Lung (tissue), 12 donors: ENCODE results near the gene NCAN. TPM values are rescaled to one million over a fixed set of nuclear protein-coding genes. Genes with fewer than 3 reads are reported as not detected.
A peak's percentile ranks its signal among the peaks of the same experiment; 100 is the strongest.

Experiments
- ATAC-seq: fragments of 200-7000 bp; cut with Tn5 transposase; one replicate; pipeline ENCODE4 v1.9.1; 2020; ENCODE audit warnings: moderate number of reproducible peaks; ENCODE audit not compliant: insufficient read depth, low FRiP score
- DNase-seq, 3 donors: peaks; one replicate each; pipeline ENCODE4 v3.0.0-alpha.2; 2013 to 2017
- H3K27ac ChIP-seq, 2 donors: one replicate each; pipeline ENCODE4 v1.5.1; 2013; ENCODE audit warnings: mild to moderate bottlenecking in 2 of 2, moderate library complexity in 2 of 2, control low read depth in 1 of 2, inconsistent platforms in 1 of 2, low read depth in 1 of 2, low read length in 1 of 2
- H3K27me3 ChIP-seq, 3 donors: one replicate each; pipeline ENCODE4 v1.5.1; 2013; ENCODE audit warnings: low read length in 2 of 3; ENCODE audit not compliant: control insufficient read depth in 3 of 3, insufficient read depth in 3 of 3
- H3K36me3 ChIP-seq, 4 donors: one replicate each; pipeline ENCODE4 v1.5.1; 2013; ENCODE audit warnings: low read length in 4 of 4, mild to moderate bottlenecking in 1 of 4, moderate library complexity in 1 of 4; ENCODE audit not compliant: control insufficient read depth in 4 of 4, insufficient read depth in 4 of 4
- H3K4me1 ChIP-seq, 5 donors: one replicate each; pipeline ENCODE4 v1.5.1; 2013; ENCODE audit warnings: low read length in 5 of 5, mild to moderate bottlenecking in 2 of 5, moderate library complexity in 1 of 5; ENCODE audit not compliant: control insufficient read depth in 5 of 5, insufficient read depth in 5 of 5
- H3K4me3 ChIP-seq: one replicate; pipeline ENCODE4 v1.5.1; 2013; ENCODE audit warnings: mild to moderate bottlenecking, control low read depth, moderate library complexity
- H3K9ac ChIP-seq, 2 donors: one replicate each; pipeline ENCODE4 v1.5.1; 2013; ENCODE audit warnings: low read length in 2 of 2, control low read depth in 1 of 2; ENCODE audit not compliant: insufficient read depth in 1 of 2
- H3K9me3 ChIP-seq, 4 donors: one replicate each; pipeline ENCODE4 v1.5.1; 2013; ENCODE audit warnings: low read length in 3 of 4, mild to moderate bottlenecking in 1 of 4, moderate library complexity in 1 of 4; ENCODE audit not compliant: control insufficient read depth in 4 of 4, insufficient read depth in 3 of 4
- CTCF ChIP-seq: IDR thresholded peaks from 2 replicates; pipeline ENCODE4 v1.5.1; 2012; ENCODE audit warnings: mild to moderate bottlenecking; ENCODE audit errors: control extremely low read depth, extremely low read depth
- WGBS, 2 donors: extraction: QIAGEN DNeasy Blood & Tissue Kit; methylation state at CpG; one replicate each; pipeline ENCODE4 v1.1.7; 2013; 5-methylcytosine and 5-hydroxymethylcytosine counted together
- polyA plus RNA-seq, 2 donors: library from polyadenylated mRNA; stranded (reverse); fragments of 200-250 nt; gene quantifications; one replicate each; pipeline ENCODE4 v1.2.1, GENCODE V29; 2013
- total RNA-seq, 2 donors: library from RNA; depleted of rRNA in 1 of 2; stranded (reverse); fragments of >200 nt in 1 of 2; gene quantifications; one replicate each; pipeline ENCODE4 v1.2.1, GENCODE V29; 2014 to 2021
- donor health status: control.
- donor health status: control.
- donor health status: Bipolar disorder and iron deficiency.
- donor health status: healthy.
- donor health status: DM: yes; HTN: yes; CAD: no.

Gene NCAN
- total and polyA plus RNA-seq, 4 donors, result 0.01 to 0.06 (median 0.03) TPM; not detected in 1

- 88 to 91% methylated on average over 3 of the region's 3 CpGs for WGBS, 2 donors
- no peak overlapping the region for H3K9ac ChIP-seq
- no peaks in the 10 kb centered on the region for H3K9me3 ChIP-seq
- ATAC-seq (no peak), DNase-seq (no peak)
- H3K27me3 ChIP-seq, result no peaks in the 10 kb centered on the region
- H3K4me1 ChIP-seq, result peaks cover 0 to 11% (median 0%) of the 10 kb centered on the region in 5 donors
- no peak for TF ChIP-seq CTCF
- H3K36me3 ChIP-seq, result peaks cover 0 to 5% (median 0%) of the 10 kb centered on the region in 4 donors
- no peak overlapping the region for H3K27ac ChIP-seq
- no peak overlapping the region for H3K4me3 ChIP-seq
These were observed 44.1 kb upstream of the NCAN start for GRCh38 chr19:19167612-19168011.

GRCh38 chr19:19169236-19170052 lies 42.3 kb upstream of the NCAN start:
- peaks cover 0 to 5% (median 0%) of the 10 kb centered on the region in 4 donors for H3K36me3 ChIP-seq
- DNase-seq (no peak), ATAC-seq (no peak)
- H3K4me3 ChIP-seq, result no peak overlapping the region
- no peak for TF ChIP-seq CTCF
- no peaks in the 10 kb centered on the region for H3K27me3 ChIP-seq
- no peaks in the 10 kb centered on the region for H3K9me3 ChIP-seq
- H3K27ac ChIP-seq, result no peak overlapping the region
- H3K9ac ChIP-seq, result no peak overlapping the region
- peaks cover 0 to 11% (median 0%) of the 10 kb centered on the region in 5 donors for H3K4me1 ChIP-seq
- WGBS, 2 donors, result 86 to 90% methylated on average over 9 of the region's 9 CpGs

GRCh38 chr19:19170053-19170872 lies 41.5 kb upstream of the NCAN start, which contains the start of gene MEF2B:
Gene MEF2B, minus strand, starts transcription at chr19:19170263. Its CDS starts 19,528 bp downstream, at chr19:19150735.
- no peak within 1 kb of the TSS for H3K9ac ChIP-seq
- H3K27ac ChIP-seq, result no peak within 1 kb of the TSS
- H3K36me3 ChIP-seq, result peaks cover 0 to 5% (median 0%) of the 10 kb centered on the region in 4 donors
- ATAC-seq, result peak; percentile 85
- H3K9me3 ChIP-seq, result no peaks in the 10 kb centered on the region
- no peak within 1 kb of the TSS for H3K4me3 ChIP-seq
- 10 to 17% methylated on average over 55 to 56 of the region's 56 CpGs for WGBS, 2 donors
- no peaks in the 10 kb centered on the region for H3K27me3 ChIP-seq
- no peak for TF ChIP-seq CTCF
- H3K4me1 ChIP-seq, result peaks cover 0 to 11% (median 0%) of the 10 kb centered on the region in 5 donors
- peak; percentile 42 to 70 (median 61) for DNase-seq
